Measurements from ENCODE around the gene VAC14. TPM values are rescaled to one million over a fixed set of nuclear protein-coding genes. Genes with fewer than 3 reads are reported as not detected.

The VAC14 gene
- total and polyA plus RNA-seq, 8 donors = 14.9 to 90.6 (median 39.3) TPM

- intact Hi-C loops (cut with DNase I; ENCODE audit: low total_unique reads) = no loop called here
- H3K27ac ChIP-seq = no peak overlapping the region
- H3K36me3 ChIP-seq = peaks cover 33 to 94% (median 84%) of the 10 kb centered on the region in 4 donors
- TF ChIP-seq POLR2AphosphoS5 (IDR thresholded peaks at IDR 0.05) (no peak), EP300 (IDR thresholded peaks at IDR 0.05) (no peak), CTCF (IDR thresholded peaks at IDR 0.05) (no peak), POLR2A (IDR thresholded peaks at IDR 0.05) (no peak)
- DNase-seq = no peak
- no peaks in the 10 kb centered on the region for H3K9me3 ChIP-seq
- no peak overlapping the region for H3K4me3 ChIP-seq
- H3K27me3 ChIP-seq = no peaks in the 10 kb centered on the region
- WGBS, 5 donors = 79 to 89% (median 82%) methylated on average over 10 of the region's 10 CpGs
- H3K4me1 ChIP-seq = peaks cover 3 to 16% (median 5%) of the 10 kb centered on the region in 4 donors
Measured at GRCh38 chr16:70758786-70759185, 42.2 kb downstream of the VAC14 start.

- Histone ChIP-seq H3K9me3 (no peaks in the 10 kb centered on the region), H3K36me3 (peaks cover 25 to 82% (median 71%) of the 10 kb centered on the region in 4 donors), H3K27ac (no peak overlapping the region), H3K27me3 (no peaks in the 10 kb centered on the region), H3K4me3 (no peak overlapping the region), H3K4me1 (peaks cover 8 to 32% (median 19%) of the 10 kb centered on the region in 4 donors)
- TF ChIP-seq CTCF (IDR thresholded peaks at IDR 0.05) = no peak
- no peak for TF ChIP-seq POLR2AphosphoS5 (IDR thresholded peaks at IDR 0.05)
- TF ChIP-seq POLR2A (IDR thresholded peaks at IDR 0.05) = no peak
- TF ChIP-seq EP300 (IDR thresholded peaks at IDR 0.05) = no peak
- WGBS, 5 donors = 92 to 96% (median 94%) methylated on average over 9 of the region's 9 CpGs
- DNase-seq = no peak
- intact Hi-C loops (cut with DNase I; ENCODE audit: low total_unique reads) = no loop called here
Measured at GRCh38 chr16:70757183-70757582, 43.8 kb downstream of the VAC14 start.

GRCh38 chr16:70756071-70756470 is 44.9 kb downstream of the VAC14 start:
- TF ChIP-seq EP300 (IDR thresholded peaks at IDR 0.05) = no peak
- no peak for TF ChIP-seq CTCF (IDR thresholded peaks at IDR 0.05)
- TF ChIP-seq POLR2A (IDR thresholded peaks at IDR 0.05) = no peak
- no peak for TF ChIP-seq POLR2AphosphoS5 (IDR thresholded peaks at IDR 0.05)
- Histone ChIP-seq H3K36me3 (peaks cover 16 to 71% (median 60%) of the 10 kb centered on the region in 4 donors), H3K9me3 (no peaks in the 10 kb centered on the region), H3K27me3 (no peaks in the 10 kb centered on the region), H3K27ac (no peak overlapping the region), H3K4me3 (no peak overlapping the region), H3K4me1 (peaks cover 19 to 37% (median 30%) of the 10 kb centered on the region in 4 donors)
- intact Hi-C loops (cut with DNase I; ENCODE audit: low total_unique reads) = no loop called here
- WGBS, 5 donors = 75 to 94% (median 85%) methylated on average over 7 to 8 of the region's 8 CpGs
- DNase-seq = no peak

GRCh38 chr16:70754851-70755600 is 45.9 kb downstream of the VAC14 start:
- H3K27me3 ChIP-seq = no peaks in the 10 kb centered on the region
- H3K4me1 ChIP-seq = peaks cover 27 to 43% (median 40%) of the 10 kb centered on the region in 4 donors
- H3K27ac ChIP-seq = no peak overlapping the region
- TF ChIP-seq POLR2A (IDR thresholded peaks at IDR 0.05) (no peak), EP300 (IDR thresholded peaks at IDR 0.05) (no peak), POLR2AphosphoS5 (IDR thresholded peaks at IDR 0.05) (no peak), CTCF (IDR thresholded peaks at IDR 0.05) (no peak)
- H3K4me3 ChIP-seq = no peak overlapping the region
- WGBS, 5 donors = 84 to 92% (median 88%) methylated on average over 11 to 12 of the region's 12 CpGs
- DNase-seq = no peak
- no peaks in the 10 kb centered on the region for H3K9me3 ChIP-seq
- intact Hi-C loops (cut with DNase I; ENCODE audit: low total_unique reads) = no loop called here
- peaks cover 15 to 62% (median 55%) of the 10 kb centered on the region in 4 donors for H3K36me3 ChIP-seq

Data from stomach (tissue), 9 donors.